GM18499 (cell line): ENCODE results near the gene ERICH6.

Experiments
- ATAC-seq: cut with Tn5 transposase; IDR thresholded peaks from one replicate; pipeline ENCODE4 v1.9.1; 2021; ENCODE audit warnings: moderate number of reproducible peaks; ENCODE audit not compliant: insufficient read depth, unreplicated experiment

Gene ERICH6

DNA sequence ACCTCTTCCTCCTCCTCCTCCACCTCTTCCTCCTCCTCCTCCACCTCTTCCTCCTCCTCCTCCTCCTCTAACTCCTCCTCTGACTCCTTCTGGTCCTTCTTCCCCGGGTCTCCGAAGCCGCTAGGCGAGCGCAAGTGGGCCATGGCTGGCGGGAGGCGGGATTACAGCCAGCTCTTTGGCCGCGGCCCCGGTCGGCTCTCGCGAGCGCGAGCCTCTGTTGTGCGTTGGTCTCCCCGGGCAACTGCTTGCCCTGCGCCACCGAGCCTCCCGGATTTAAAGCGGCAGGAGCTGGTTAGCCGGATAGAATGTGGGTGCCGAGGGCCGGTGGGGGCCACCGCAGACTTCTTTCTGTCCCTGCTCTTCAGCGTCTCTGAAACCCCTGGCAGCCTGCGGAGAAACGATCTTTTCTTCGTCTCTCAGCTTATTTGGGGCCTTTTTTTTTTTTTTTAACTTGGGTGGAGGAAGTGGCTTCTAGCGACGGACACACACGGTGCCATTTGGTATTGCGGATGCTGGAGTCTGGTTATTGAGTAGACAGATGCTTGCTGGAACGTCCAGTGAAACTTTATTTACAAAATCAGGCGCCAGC is at the start of gene ERICH6:
Gene ERICH6, minus strand, starts transcription at position 165 of the 589 bp plus-strand sequence. Its CDS starts 22 bp downstream, at position 143.
- ATAC-seq = peak; percentile 83

DNA sequence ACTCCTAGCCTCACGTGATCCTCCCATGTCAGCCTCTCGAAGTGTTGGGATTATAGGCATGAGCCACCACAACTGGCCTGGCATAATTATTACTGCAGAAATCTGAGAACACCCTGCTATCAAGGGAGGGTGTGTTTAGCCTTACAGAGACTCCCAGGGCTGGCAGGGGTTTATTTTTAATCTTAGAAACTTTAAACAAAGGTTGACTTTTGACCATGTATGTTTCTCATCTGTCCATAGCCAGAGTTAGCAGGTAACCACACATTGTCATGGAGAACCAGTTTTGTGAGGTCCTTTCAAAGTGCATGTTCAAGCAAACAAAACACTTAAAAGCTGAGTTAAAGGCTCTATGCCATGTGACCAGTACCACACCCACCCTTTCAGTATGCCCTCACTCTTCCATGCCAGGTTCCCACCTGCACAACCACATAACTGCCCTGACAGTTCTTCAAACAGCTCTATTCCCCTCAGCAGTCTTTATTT is 48.1 kb upstream of the ERICH6 start:
- no peak for ATAC-seq

- ATAC-seq = no peak
Observed at GRCh38 chr3:150749255-150749654, 45.5 kb upstream of the ERICH6 start.

- no peak for ATAC-seq
Observed at GRCh38 chr3:150748684-150749047, 44.9 kb upstream of the ERICH6 start.

DNA sequence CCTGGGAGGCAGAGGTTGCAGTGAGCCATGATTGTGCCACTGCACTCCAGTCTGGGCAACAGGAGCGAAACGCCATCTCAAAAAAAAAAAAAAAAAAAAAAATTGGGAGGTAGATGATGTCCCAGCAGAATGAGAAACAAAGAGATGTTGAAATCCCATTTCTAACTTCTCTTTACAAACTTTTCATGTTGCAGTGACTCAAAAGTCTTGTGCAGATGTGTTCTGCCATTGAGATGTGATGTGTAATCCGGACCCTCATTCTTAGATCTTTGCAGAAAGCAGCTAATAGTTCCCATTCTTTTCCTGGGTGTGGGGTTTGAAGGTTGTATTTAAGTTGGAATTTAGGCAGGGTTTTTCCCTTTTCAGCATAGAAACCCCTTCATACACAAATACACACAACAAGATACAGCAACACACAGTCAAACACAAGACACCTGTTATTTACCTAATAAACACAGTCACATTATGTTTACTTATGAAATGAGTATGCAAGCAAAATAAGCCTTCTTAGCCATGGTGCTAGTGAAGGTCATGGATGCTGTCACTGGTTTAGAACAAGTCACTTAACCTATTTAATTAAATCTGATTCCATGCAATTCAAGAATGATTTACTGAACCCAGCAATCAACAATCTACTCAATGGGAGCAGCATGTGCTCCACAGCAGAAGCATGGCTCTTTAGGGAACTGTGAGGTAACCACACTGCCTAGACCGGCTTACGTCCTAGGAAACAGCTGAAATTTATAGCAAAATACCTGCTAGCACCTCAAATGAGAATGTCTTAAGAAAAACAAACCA is 44.4 kb upstream of the ERICH6 start:
- ATAC-seq = no peak

DNA sequence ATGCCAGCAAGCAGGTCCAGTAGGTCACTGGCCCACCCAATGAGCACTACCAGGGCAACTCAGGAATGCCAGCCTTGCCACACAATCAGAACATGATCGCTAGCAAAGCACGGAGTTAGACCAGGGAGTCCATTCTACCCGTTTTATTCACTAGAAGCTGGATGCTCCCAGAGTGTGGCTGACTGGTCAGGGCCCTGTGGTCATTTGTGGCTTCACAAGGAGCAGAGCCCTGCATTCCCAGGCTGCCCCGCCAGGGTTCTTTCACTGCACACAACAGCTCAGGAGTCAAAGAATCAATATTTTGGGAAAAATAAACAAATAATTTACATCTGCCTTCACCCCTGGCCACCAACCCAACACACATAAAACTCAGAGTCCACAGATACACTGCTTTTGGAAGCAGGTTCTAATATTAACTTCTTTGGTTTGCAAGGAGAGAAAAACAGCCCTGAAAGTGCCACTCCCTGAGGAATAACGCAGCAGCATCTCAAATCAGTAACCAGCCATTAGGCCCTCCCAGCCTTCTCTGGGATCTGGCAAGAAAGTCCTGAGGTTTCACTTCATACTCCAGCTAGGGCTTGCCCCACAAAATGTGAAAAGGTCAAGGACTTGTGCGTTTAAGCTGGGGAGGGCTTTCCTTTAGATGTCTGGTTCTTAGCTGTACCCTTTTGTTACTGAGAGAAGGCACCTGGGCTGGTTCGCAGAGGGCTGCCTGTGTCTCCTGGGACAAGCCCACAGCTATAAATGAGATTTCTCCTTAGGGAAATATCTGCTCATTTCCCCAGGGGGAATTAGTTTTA is 43.3 kb upstream of the ERICH6 start:
- no peak for ATAC-seq

GRCh38 chr3:150745832-150746231 is 42.1 kb upstream of the ERICH6 start:
- no peak for ATAC-seq

DNA sequence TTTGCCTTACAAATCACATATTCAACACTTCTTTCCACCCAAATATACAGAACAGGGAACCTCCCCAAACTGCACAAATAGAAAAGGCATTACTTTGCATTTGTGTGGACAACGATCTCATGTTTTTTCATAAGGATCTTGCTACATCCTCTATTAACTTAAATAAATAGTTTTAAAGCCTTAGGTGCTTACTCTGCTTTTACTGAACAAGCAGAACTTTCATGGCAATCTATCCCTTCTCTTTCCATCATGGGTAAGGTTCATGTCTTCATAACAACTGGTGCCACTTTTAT is 41.1 kb upstream of the ERICH6 start:
- ATAC-seq = no peak

GRCh38 chr3:150744041-150744918 is 40.6 kb upstream of the ERICH6 start:
- no peak for ATAC-seq

GRCh38 chr3:150743508-150743907 is 39.8 kb upstream of the ERICH6 start:
- ATAC-seq = no peak

DNA sequence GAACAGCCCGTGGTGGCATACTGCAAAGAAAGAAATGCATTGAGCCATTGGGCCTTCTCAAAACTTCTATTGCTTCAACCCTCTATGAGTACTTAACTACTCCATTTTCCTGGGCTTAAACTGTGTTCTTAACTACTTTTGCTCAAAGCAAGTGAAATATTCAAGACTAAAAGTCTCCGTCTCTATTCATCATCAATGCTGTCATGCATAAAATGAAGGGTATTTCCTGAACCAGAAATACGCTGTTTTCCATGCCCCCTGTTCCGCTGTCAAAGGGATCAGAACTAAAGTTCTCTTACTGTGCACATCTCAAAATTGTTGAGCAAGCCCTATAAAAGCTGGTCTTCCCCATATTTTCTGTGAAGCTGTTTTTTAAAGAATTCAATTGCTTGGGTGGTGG is 39.0 kb upstream of the ERICH6 start:
- no peak for ATAC-seq

- ATAC-seq = no peak
Observed at GRCh38 chr3:150742141-150742523, 38.4 kb upstream of the ERICH6 start.

- ATAC-seq = no peak
Observed at GRCh38 chr3:150741497-150742140, 37.9 kb upstream of the ERICH6 start.

GRCh38 chr3:150740733-150741496 is 37.2 kb upstream of the ERICH6 start:
- ATAC-seq = no peak

DNA sequence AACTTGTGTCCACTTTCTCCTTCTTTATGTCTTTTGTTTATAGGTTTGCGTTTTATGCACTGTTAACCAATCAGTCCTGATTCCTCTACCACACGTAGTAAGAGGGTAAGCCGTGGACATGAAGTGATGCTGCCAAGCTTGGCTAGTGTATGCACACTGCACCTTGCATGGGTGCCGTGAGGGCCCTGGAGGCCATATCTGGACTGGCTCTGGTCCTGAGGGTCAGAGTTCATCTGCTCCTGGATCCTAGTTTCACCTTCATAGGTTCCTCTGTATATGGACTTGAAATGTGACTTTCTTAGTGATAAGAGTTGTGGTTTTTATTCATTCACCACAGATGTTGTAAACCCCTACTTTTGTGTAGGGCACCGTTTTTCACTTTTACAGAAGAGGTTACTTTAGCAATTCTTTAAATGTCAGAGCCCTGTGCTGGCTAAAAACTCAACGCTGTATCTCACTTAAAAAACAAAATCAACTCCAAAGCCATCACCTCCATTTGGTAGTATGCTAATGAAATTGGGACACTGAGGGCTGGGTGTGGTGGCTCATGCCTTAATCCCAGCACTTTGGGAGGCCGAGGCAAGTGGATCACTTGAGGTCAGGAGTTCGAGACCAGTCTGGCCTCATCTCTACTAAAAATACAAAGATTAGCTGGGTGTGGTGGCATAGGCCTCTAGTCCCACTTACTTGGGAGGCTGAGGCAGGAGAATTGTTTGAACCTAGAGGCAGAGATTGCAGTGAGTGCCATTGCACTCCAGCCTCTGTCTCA is 36.3 kb upstream of the ERICH6 start:
- ATAC-seq = no peak

DNA sequence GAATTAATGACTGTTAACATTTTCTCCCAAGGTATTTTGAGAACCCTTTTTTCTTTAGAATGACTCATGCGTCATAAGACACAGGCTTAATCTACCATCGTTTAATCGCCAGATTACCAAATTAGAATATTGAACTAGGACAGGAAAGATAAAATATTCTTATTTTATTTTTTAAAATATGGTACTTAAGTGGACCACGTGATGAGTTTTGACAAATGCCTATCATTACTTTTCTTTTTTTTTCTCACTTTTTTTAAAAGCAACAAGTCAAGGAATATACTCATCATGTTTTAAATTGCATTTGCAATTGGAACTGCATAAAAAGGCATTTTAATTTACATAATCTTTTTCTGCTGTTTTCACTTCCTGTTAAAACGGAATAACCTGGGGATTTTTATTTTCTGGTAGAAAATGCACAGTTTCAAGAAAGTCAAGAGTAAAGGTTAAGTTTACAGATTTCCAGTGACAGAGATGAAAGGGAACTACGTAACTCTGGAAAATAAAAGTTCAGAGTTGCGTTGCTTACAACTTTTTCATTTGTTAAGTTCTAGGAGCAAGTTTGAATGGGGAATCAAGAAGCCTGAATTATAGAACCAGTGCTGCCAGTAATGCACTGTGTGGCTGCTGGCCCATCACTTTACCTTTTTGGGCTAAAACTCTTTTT is 35.6 kb upstream of the ERICH6 start:
- no peak for ATAC-seq

DNA sequence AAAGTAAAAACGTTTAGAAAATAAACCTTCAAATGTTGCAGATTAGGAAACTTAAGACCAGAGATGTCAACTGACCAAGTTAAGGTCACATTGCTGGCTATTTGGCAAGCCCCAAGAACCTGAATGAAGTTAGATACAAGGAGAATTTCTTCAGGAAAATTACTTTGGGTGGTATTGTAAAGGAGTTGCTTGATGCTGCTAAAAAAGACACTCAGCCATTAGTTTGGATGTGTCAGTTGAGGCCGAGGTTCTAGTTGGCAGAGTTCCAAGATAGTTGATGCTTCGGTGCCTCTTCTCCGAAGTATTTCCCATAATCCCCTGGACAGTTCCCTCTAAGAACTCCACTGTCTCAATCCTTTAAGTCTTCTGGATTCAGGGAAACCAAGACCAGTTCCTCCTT is 35.0 kb upstream of the ERICH6 start:
- no peak for ATAC-seq
